Stimulated activated CD4-positive, alpha-beta T cell treated with anti-CD3 and anti-CD28 coated beads, Interleukin-12 subunit alpha, Interleukin-12 subunit beta, amount 100 ng/mL, for 24 hours (primary cell): ENCODE results near the gene CAMTA1.
"Not testable (repeated sequence)": the region's sequence is repeated elsewhere in the genome, so short reads cannot be mapped to it uniquely, and the experiment has no call there.

Experiments
- DNase-seq, 2 experiments: peaks; one replicate each; pipeline ENCODE4 v3.0.0-alpha.2; 2020; ENCODE audit warnings: low read depth in 2 of 2

The CAMTA1 gene

DNA sequence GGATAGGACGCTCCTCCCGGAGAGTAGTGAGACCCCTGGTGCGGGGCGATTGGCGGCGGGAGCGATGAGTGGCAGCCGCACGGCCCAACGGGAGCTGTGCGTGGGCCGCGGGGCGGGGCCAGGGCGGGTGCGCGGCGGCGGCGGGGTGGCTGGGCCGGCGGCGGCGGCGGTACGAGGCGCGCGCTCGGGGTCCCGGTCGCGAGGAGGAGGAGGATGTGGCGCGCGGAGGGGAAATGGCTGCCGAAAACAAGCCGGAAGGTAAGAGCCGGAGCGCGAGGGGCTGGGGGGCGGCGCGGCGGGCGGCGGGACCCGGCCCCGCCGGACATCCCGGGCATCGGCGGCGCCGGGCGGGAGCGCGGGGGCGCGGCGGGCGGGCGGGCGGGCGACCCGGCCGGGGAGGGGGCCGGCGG, at the start of gene CAMTA1:
CAMTA1 (plus strand) TSS at position 137 of the 410 bp plus-strand sequence; CDS start at position 214, 77 bp downstream.
- DNase-seq, result no peak

GRCh38 chr1:6738987-6739676, 46.1 kb upstream of the CAMTA1 start:
- no peak for DNase-seq

DNA sequence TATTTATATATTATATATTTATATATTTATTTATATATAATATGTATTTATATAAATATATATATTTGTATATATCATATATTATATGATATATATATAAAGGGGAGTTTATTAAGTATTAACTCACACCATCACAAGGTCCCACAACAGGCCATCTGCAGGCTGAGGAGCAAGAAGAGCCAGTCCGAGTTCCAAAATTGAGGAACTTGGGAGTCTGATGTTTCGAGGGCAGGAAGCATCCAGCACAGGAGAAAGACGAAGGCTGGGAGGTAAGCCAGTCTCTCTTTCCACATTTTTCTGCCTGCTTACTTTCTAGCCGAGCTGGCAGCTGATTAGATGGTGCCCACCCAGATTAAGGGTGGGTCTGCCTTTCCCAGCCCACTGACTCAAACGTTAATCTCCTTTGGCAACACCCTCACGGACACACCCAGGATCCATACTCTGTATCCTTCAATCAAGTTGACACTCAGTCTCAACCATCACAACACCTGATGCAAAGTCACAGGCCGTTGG, 42.5 kb upstream of the CAMTA1 start:
- not testable (repeated sequence) for DNase-seq

DNA sequence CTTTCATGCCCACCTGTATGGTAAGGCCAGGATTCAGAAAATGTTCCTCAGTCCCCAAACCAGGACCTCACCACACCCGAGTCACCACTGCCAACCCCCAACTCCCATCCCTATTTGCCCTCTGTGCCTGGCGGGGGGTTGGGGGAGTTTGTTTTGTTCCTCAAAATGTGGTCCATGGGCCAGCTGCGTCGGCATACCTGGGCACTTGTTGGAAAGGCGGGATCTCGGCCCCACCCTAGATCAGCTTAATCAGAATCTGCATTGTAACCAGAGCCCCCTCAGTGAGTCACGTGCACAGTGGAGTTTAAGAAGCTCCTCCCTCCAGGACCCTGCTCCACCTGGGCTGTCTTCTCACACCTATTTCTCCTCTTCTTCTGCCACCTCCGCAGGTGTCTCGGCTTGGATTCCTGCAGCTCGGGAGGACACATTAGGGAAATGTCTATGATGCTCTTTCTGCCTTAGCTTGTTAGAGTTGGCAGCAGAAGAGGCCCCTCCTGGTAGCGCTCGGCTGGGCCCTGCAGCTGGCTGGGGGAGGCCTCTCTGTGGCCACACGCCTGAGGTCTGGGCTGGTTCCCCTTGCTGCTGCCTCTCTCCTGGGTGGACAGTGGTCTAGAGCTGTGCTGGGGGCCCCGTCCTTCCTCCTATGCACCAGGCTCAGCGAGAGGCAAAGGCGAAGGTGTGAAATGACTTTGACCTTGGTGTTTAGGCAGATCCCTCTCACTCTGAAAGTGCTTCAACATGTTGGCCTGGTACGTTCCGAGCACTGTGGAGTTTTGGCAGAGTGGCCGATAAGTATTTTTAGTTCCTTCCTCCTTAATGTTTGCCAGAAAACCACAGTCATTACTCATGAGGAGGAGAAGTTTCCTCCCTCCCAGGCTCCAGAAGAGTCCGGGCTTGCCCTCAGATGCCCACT, 41.8 kb upstream of the CAMTA1 start:
- no peak for DNase-seq

- peak in 1 of 2 experiments; percentile 28 for DNase-seq
Observed at GRCh38 chr1:6745073-6745472, 40.2 kb upstream of the CAMTA1 start.

DNA sequence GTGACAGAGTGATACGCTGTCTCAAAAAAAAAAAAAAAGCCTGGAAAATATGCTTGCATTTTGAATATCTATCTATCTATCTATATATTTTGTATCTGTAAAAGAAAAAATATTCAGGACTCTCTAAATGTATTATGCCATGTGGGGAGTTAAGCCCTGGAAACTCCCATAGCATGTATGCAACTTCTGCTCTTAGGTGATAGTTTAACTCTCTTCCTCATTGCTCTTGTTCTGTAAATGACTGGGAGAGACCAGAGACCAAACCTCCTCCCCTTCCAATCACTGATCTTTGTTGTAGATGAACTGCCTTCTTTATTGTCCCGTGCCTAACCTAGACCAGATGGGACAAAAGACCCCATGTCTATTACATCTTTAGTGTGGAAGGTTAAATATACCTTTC, 37.6 kb upstream of the CAMTA1 start:
- no peak for DNase-seq

DNA sequence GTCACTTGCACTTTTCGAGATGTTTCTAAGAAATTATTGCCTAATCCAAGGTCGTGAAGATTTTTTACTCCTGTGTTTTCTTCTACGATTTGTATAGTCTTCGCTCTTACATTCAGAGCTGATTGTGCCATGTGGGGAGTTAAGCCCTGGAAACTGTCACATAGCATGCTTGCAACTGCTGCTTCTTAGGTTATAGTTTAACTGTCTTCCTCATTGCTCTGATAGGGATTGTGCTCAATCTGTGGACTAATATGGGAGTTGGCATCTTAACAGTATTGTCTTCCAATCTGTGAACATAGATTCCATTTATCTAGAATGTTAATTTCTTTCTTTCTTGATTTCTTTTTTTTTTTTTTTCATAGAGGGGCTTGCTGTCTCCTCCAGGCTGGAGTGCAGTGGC, 34.8 kb upstream of the CAMTA1 start:
- DNase-seq, result no peak

- no peak for DNase-seq
Observed at GRCh38 chr1:6753320-6754140, 31.7 kb upstream of the CAMTA1 start.

DNA sequence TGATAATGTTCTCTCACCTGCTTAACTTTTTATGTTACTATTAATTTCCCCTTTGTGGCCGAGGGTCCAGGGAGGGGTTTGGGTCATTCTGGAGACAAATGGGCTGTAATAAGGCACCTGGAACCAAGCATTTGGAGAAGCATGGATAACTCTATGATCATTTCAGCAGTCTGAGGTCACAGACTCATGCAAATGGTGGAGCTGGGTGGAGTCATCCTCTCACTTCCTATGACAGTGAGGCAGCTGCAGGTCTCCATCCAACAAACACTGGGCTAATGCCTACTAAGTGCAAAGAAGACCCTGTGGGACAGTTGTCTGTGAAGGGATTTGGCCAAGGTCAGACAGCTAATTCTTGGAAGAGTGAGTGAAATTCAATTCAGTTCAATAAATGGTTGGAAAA, 28.8 kb upstream of the CAMTA1 start:
- DNase-seq, result no peak

DNA sequence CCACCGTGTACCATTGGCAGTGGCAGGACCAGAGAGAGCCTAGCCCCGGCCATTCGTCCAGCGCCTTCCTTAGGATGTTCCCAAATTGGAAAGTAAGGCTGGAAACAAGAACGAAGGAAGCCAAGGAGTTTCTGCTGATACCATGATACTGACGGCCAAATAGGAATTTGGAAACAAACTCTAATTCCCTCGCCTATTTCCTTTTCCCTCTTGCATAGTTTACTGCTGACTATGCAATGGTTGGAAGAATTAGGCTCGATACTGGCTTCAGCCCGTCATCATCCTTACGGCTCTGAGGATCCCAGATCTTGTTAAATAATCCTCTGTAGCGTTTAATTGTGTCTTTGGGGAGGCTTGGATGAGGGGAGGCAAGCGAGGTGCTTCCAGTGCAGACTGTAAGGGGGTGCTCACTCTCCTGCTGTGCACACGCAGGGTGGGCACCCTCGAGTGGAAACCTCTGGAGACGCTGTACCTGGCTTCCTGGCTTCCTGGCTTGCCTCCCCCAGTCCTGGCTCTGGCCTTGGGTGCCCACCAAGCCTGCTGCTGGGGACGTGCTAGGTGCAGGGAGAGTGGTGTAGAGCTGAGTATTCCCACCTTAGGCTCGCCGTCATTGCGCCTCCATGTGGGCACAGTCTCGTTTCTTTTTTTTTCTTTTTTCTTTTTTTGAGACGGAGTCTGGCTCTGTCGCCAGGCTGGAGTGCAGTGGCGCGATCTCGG, 27.4 kb upstream of the CAMTA1 start:
- no peak for DNase-seq

DNA sequence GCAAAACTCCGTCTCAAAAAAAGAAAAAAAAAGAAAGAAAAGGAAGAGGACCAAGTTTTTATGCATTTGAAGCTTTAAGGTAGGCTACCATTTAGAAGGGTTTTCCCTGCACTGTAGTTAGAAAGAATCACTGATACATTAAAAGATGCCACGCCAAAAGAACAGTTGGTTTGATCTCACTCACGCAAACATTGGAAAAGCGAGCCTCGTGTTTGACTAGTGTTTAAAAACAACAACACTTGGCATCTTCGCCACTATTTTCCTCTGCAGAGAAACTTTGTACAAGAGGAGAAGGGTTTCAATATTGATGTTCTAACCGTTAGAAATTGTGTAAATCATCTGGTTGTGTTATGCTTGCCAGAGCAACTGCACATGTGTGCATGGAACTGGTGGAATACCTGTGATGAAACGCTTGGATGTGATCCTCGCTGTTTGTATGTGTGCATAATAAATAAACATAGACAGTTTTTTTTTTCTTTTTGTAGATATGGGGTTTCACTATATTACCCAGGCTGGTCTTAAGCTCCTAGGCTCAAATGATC, 24.0 kb upstream of the CAMTA1 start:
- DNase-seq, result no peak

GRCh38 chr1:6762060-6762459, 23.2 kb upstream of the CAMTA1 start:
- no peak for DNase-seq

- no peak for DNase-seq
Observed at GRCh38 chr1:6770751-6771440, 14.4 kb upstream of the CAMTA1 start.

- no peak for DNase-seq
Observed at GRCh38 chr1:6771441-6771769, 13.8 kb upstream of the CAMTA1 start.

GRCh38 chr1:6774381-6774780, 10.9 kb upstream of the CAMTA1 start:
- DNase-seq, result no peak

GRCh38 chr1:6775261-6776043, 9.8 kb upstream of the CAMTA1 start:
- no peak for DNase-seq

DNA sequence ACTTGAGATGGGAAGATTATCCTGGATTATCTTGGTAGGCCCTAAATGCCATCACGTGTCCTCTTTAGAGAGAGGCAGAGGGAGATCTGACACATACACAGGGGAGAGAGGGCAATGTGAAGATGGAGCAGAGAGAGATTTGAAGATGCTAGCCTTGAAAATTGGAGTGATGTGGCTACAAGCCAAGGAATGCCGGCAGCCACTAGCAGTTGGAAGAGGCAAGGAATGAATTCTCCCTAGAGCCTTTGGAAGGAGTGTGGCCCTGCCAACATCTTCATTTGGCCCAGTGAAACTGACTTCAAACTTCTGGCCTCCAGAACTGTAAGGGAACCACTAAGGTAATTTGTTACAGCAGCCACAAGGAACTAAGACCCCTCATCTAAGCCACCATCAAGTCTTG, 8.9 kb upstream of the CAMTA1 start:
- DNase-seq, result no peak

DNA sequence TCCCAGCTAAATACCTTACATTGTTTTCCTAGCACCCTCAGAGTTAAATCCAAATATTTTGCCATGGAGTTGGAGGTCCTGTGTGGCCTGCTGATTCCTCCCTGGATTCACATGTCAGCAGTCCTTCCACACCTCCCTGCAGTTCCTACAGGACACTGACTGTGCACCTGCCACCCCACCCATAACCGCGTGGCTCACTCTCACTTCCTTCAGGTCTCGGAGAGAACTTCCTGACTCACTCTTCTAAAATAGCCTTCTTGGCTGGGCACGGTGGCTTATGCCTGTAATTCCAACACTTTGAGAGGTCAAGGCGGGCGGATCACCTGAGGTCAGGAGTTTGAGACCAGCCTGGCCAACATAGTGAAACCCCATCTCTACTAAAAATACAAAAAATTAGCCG, 8.4 kb upstream of the CAMTA1 start:
- no peak for DNase-seq

- DNase-seq, result no peak
Observed at GRCh38 chr1:6777813-6778212, 7.4 kb upstream of the CAMTA1 start.
